Pancreas (tissue), 10 donors: Measurements from ENCODE around the gene SLC4A7. TPM values are rescaled to one million over a fixed set of nuclear protein-coding genes. Genes with fewer than 3 reads are reported as not detected.

ENCODE experiments used
- ATAC-seq, 4 donors: fragments of 200-7000 bp; cut with Tn5 transposase; one replicate each; pipeline versions ENCODE4 v1.8.0 to v1.9.1; 2020; ENCODE audit warnings: mild to moderate bottlenecking in 4 of 4, moderate library complexity in 4 of 4
- DNase-seq, 6 donors: peaks; one replicate each; pipeline ENCODE4 v3.0.0-alpha.2; 2020
- FAIRE-seq: peaks from 2 replicates; lab custom pipeline; 2012; peaks lifted over from hg19 to GRCh38; lab: Jason Lieb, UNC
- H3K27ac ChIP-seq, 4 donors: fragments of 200-600 bp; sonication (generic); 1 replicate in 3 of 4; 2 replicates in 1 of 4; pipeline versions ENCODE4 v1.5.0 to v1.8.0; 2020
- H3K27me3 ChIP-seq, 4 donors: fragments of 200-600 bp; one replicate each; pipeline ENCODE4 v1.8.0; 2021
- H3K36me3 ChIP-seq, 3 donors: fragments of 200-600 bp; sonication (generic) in 1 of 3; one replicate each; pipeline versions ENCODE4 v1.5.0 to v1.8.0; 2020 to 2021
- H3K4me1 ChIP-seq, 3 donors: fragments of 200-600 bp; one replicate each; pipeline ENCODE4 v1.8.0; 2021
- H3K4me3 ChIP-seq, 4 donors: fragments of 200-600 bp; sonication (generic) in 2 of 4; one replicate each; pipeline versions ENCODE4 v1.5.0 to v1.8.0; 2020 to 2021
- H3K9me3 ChIP-seq, 4 donors: fragments of 200-600 bp; one replicate each; pipeline ENCODE4 v1.8.0; 2021
- CTCF ChIP-seq, 4 donors: fragments of 200-600 bp; sonication (generic) in 3 of 4; IDR thresholded peaks; one replicate each; pipeline versions ENCODE4 v1.5.0 to v1.8.0; 2021; ENCODE audit warnings: antibody characterized with exemption in 4 of 4
- whole genome bisulfite sequencing, 2 donors: extraction: QIAGEN DNeasy Blood & Tissue Kit; methylation state at CpG; one replicate each; pipeline ENCODE4 v1.1.7; 2013; 5-methylcytosine and 5-hydroxymethylcytosine counted together
- intact Hi-C, 3 donors: fragments of 100-400 bp; cut with DNase I; formaldehyde crosslinking; loops; one replicate each; pipeline versions ENCODE4 v1.11.1 to v1.14.2; 2022
- polyA plus RNA-seq, 2 donors: library from polyadenylated mRNA; stranded (reverse); fragments of 200-250 nt; gene quantifications; one replicate each; pipeline ENCODE4 v1.2.3, GENCODE V29; 2013
- total RNA-seq, 6 donors: library from RNA; stranded (reverse); fragmentation: NEBNext Ultra II Directional in 4 of 6; extraction: Animal tissue kit (Norgen Biotek cat#: 25700) in 4 of 6; gene quantifications; one replicate each; pipeline versions ENCODE4 v1.2.1 to v1.2.4, GENCODE V29; 2021 to 2023
- donor health status: healthy with polysubstance abuse.
- donor health status: DM: no; HTN: no; CAD: no; lungs with moderate emphysema.
- donor health status: DM: no; HTN: no; CAD: no.
- donor health status: control.
- donor health status: control.
- donor health status: Bipolar disorder and iron deficiency.
- donor health status: DM: yes; HTN: yes; CAD: no.
- donor health status: DM: no; HTN: no; CAD: no.
- donor health status: DM: no; HTN: no; CAD: no.
- donor health status: DM: yes; HTN: yes; CAD: no.

SLC4A7 gene
- total and polyA plus RNA-seq, 8 donors, result 1.4 to 11.1 (median 3.7) TPM

- ATAC-seq (no peak), FAIRE-seq (no peak), DNase-seq (no peak)
- intact Hi-C loops, result no loop called here
- no peaks in the 10 kb centered on the region for H3K27me3 ChIP-seq
- H3K4me3 ChIP-seq, result no peak overlapping the region
- no peaks in the 10 kb centered on the region for H3K36me3 ChIP-seq
- no peak overlapping the region for H3K27ac ChIP-seq
- no peaks in the 10 kb centered on the region for H3K9me3 ChIP-seq
- no peak for TF ChIP-seq CTCF (IDR thresholded peaks at IDR 0.05)
- peaks cover 0 to 6% (median 0%) of the 10 kb centered on the region in 3 donors for H3K4me1 ChIP-seq
Measured at GRCh38 chr3:27385504-27385903, 98.7 kb downstream of the SLC4A7 start.

- intact Hi-C loops, result no loop called here
- Histone ChIP-seq H3K36me3 (no peaks in the 10 kb centered on the region), H3K27me3 (no peaks in the 10 kb centered on the region), H3K9me3 (no peaks in the 10 kb centered on the region), H3K27ac (no peak overlapping the region), H3K4me3 (no peak overlapping the region), H3K4me1 (peaks cover 0 to 6% (median 0%) of the 10 kb centered on the region in 3 donors)
- DNase-seq, result no peak
- no peak for FAIRE-seq
- no peak for ATAC-seq
- WGBS, 2 donors, result 93 to 95% methylated on average over 1 of the region's 1 CpG
- TF ChIP-seq CTCF (IDR thresholded peaks at IDR 0.05), result no peak
Measured at GRCh38 chr3:27384191-27384590, 100.0 kb downstream of the SLC4A7 start.

- Histone ChIP-seq H3K4me3 (no peak overlapping the region), H3K27ac (no peak overlapping the region), H3K27me3 (no peaks in the 10 kb centered on the region), H3K9me3 (no peaks in the 10 kb centered on the region), H3K36me3 (no peaks in the 10 kb centered on the region), H3K4me1 (peaks cover 0 to 6% (median 0%) of the 10 kb centered on the region in 3 donors)
- FAIRE-seq (peak; percentile 64), DNase-seq (no peak), ATAC-seq (peak in 1 of 4 donors; percentile 43)
- intact Hi-C loops, result no loop called here
- WGBS, 2 donors, result 41 to 42% methylated on average over 3 of the region's 3 CpGs
- no peak for TF ChIP-seq CTCF (IDR thresholded peaks at IDR 0.05)
Measured at GRCh38 chr3:27380433-27381357, 103.5 kb downstream of the SLC4A7 start.

GRCh38 chr3:27378331-27378730 lies 105.9 kb downstream of the SLC4A7 start:
- DNase-seq (no peak), ATAC-seq (no peak), FAIRE-seq (no peak)
- Histone ChIP-seq H3K4me1 (peaks cover 0 to 6% (median 0%) of the 10 kb centered on the region in 3 donors), H3K9me3 (no peaks in the 10 kb centered on the region), H3K27ac (no peak overlapping the region), H3K27me3 (no peaks in the 10 kb centered on the region), H3K4me3 (no peak overlapping the region), H3K36me3 (no peaks in the 10 kb centered on the region)
- TF ChIP-seq CTCF (IDR thresholded peaks at IDR 0.05), result no peak
- intact Hi-C loops, result no loop called here
